ENCODE results near the gene AIDA.

DNA sequence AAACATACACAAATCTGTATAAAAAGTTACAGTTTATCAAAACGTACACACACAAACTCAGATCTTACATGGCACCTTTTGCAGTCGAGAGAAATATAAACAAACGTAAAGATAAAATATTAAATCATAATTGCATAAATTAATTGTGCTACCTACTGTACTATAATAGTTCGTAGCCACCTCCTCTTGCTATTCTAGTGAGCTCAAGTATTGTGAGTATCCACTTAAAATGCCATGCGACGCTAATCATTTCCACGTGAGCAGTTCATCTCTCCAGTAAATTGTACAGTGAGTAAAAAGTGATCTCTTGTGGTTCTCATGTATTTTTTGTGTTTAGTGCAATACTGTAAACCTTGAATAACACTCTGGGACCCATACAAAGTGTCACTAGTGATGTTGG lies 88.1 kb downstream of the AIDA start:
- TF ChIP-seq, protein P1, sequence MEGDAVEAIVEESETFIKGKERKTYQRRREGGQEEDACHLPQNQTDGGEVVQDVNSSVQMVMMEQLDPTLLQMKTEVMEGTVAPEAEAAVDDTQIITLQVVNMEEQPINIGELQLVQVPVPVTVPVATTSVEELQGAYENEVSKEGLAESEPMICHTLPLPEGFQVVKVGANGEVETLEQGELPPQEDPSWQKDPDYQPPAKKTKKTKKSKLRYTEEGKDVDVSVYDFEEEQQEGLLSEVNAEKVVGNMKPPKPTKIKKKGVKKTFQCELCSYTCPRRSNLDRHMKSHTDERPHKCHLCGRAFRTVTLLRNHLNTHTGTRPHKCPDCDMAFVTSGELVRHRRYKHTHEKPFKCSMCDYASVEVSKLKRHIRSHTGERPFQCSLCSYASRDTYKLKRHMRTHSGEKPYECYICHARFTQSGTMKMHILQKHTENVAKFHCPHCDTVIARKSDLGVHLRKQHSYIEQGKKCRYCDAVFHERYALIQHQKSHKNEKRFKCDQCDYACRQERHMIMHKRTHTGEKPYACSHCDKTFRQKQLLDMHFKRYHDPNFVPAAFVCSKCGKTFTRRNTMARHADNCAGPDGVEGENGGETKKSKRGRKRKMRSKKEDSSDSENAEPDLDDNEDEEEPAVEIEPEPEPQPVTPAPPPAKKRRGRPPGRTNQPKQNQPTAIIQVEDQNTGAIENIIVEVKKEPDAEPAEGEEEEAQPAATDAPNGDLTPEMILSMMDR (conservative IDR thresholded peaks at IDR 0.05; ENCODE audit: low read depth in 2 of 2) = no peak
- no peak for TF ChIP-seq CREB1 (CRISPR knock-in tag; IDR thresholded peaks at IDR 0.05; ENCODE audit: low read depth)
- no peak for TF ChIP-seq POLR2AphosphoS5 (IDR thresholded peaks at IDR 0.05; ENCODE audit: low read depth)

All from GM23338 (cell line).